Stimulated activated naive CD8-positive, alpha-beta T cell treated with anti-CD3 and anti-CD28 coated beads, Interleukin-15, Interleukin-2, amounts not matched to agents 100 ng/mL and 50 ng/mL, for 24 hours (primary cell): ENCODE results near the gene ASIC3.
"Not testable (repeated sequence)": the region's sequence is repeated elsewhere in the genome, so short reads cannot be mapped to it uniquely, and the experiment has no call there.

Source experiments
- H3K27ac Mint-ChIP-seq: one replicate; pipeline ENCODE4 v1.8.0; 2021; ENCODE audit warnings: mild to moderate bottlenecking, mixed read lengths
- H3K27me3 Mint-ChIP-seq: one replicate; pipeline ENCODE4 v1.8.0; 2021; ENCODE audit warnings: mixed read lengths
- H3K36me3 Mint-ChIP-seq: one replicate; pipeline ENCODE4 v1.8.0; 2021; ENCODE audit warnings: low read depth, mixed read lengths
- H3K4me1 Mint-ChIP-seq: one replicate; pipeline ENCODE4 v1.8.0; 2021; ENCODE audit warnings: low read depth, mixed read lengths
- H3K4me3 Mint-ChIP-seq: one replicate; pipeline ENCODE4 v1.8.0; 2021; ENCODE audit warnings: mild to moderate bottlenecking, mixed read lengths
- H3K9me3 Mint-ChIP-seq: one replicate; pipeline ENCODE4 v1.8.0; 2021; ENCODE audit warnings: mixed read lengths

The ASIC3 gene

GRCh38 chr7:151019130-151019447 lies 29.2 kb upstream of the ASIC3 start:
- H3K4me1 Mint-ChIP-seq: peaks cover 44% of the 10 kb centered on the region

DNA sequence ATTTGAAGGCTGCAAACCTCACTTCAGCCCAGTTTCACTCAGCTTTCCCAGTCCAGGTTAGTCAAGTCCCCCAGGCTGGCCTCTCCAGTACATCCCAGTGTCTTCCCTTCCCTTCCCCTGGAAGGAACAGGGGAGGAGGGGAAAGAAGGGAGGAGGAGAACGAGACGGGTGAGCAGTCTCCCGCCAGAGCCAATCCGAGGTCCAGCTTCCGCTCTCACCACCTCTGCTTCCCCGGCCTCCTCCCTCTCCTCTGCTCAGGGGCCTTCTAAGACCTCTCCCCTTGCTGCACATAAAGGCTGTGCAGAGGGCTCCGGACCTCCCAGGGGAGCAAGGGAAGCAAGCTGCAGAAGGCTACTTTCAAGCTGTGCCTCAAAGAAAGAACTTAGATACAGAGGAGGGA lies 28.1 kb upstream of the ASIC3 start:
- Mint-ChIP-seq H3K4me3 (no peak overlapping the region), H3K27me3 (peaks cover 26% of the 10 kb centered on the region), H3K4me1 (peaks cover 33% of the 10 kb centered on the region), H3K9me3 (no peaks in the 10 kb centered on the region), H3K36me3 (no peaks in the 10 kb centered on the region), H3K27ac (no peak overlapping the region)

More at GRCh38 chr7:151019130-151019447, 29.2 kb upstream of the ASIC3 start:
- Mint-ChIP-seq H3K27me3 (peaks cover 26% of the 10 kb centered on the region), H3K9me3 (no peaks in the 10 kb centered on the region), H3K27ac (peak overlapping the region; percentile 0), H3K36me3 (no peaks in the 10 kb centered on the region), H3K4me3 (peak overlapping the region; percentile 57)

GRCh38 chr7:151023232-151023631 lies 25.1 kb upstream of the ASIC3 start:
- H3K36me3 Mint-ChIP-seq: no peaks in the 10 kb centered on the region
- H3K9me3 Mint-ChIP-seq: no peaks in the 10 kb centered on the region
- peaks cover 24% of the 10 kb centered on the region for H3K27me3 Mint-ChIP-seq
- no peak overlapping the region for H3K4me3 Mint-ChIP-seq
- H3K27ac Mint-ChIP-seq: no peak overlapping the region
- peaks cover 20% of the 10 kb centered on the region for H3K4me1 Mint-ChIP-seq

DNA sequence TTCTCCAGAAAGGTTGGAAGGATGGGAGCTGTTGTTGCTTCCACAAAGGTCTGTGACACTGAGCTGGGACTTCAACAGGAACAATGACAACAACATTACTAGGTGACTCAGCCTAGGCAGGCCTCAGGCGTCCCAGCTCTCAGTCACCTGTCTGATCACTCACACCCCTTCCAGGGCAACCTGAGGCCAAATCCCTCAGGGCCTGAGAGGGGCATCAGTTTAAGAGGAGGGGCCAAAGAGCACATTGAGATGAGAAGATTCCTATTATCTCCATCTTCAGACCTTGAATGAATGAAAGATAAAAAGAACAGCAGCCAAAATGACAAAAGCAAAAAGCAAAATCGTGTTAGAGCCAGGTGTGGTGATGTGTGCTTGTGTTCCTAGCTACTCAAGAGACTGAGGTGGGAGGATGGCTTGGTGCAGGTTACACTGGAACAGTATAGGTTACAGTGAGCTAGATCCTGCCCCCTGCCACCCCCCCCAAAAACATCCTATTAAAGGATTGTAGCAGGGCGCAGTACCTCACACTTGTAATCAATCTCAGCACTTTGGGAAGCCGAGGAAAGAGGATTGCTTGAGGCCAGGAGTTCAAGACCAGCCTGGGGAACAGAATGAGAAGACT lies 23.8 kb upstream of the ASIC3 start, which contains the start of gene ATG9B:
ATG9B (minus strand) TSS at position 60 of the 622 bp plus-strand sequence. CDS start 71 bp downstream, outside the sequence.
- Mint-ChIP-seq H3K27ac (no peak within 1 kb of the TSS), H3K27me3 (peaks cover 18% of the 10 kb centered on the region), H3K9me3 (no peaks in the 10 kb centered on the region)

DNA sequence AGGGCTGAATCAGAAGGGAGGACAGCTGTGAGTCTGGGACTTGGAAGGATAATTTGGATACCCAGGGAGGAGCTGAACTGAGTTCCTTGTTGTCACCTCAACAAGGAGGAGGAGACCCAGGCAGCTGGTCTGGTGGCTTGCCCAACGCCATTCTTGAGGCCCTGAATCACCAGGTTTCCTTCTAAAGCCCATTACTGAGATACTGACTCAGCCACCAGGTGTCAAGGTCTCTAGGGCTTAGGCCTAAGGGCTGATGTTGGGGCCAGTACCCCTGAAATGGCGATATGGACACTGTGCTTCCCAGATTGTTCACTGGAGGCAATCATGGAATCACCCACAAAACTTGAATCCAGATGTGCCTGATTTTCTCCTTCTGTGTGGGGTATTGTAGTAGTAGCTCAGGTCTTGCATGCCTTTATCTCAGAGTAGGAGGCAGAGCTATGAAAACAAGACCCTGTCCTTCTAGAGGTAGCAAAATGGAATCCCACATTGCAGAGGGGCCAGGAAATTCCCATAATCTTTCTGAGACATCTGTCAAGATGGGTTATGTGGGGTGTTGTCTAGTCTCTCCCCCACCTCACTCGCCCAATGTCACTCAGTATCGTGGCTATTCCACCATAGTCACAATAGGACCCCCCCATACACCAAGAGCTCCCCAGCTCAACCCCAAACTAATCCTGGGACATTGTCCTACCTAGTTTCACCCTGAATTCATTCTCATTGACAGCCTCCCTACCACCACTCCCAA lies 22.2 kb upstream of the ASIC3 start:
- H3K36me3 Mint-ChIP-seq: peaks cover 11% of the 10 kb centered on the region
- H3K4me1 Mint-ChIP-seq: peaks cover 26% of the 10 kb centered on the region
- H3K27me3 Mint-ChIP-seq: peaks cover 5% of the 10 kb centered on the region
- H3K9me3 Mint-ChIP-seq: no peaks in the 10 kb centered on the region
- H3K27ac Mint-ChIP-seq: peak overlapping the region; percentile 8
- H3K4me3 Mint-ChIP-seq: no peak overlapping the region

More for the DNA sequence above, 23.8 kb upstream of the ASIC3 start, which contains the start of gene ATG9B:
- no peak within 1 kb of the TSS for H3K4me3 Mint-ChIP-seq
- peaks cover 7% of the 10 kb centered on the region for H3K36me3 Mint-ChIP-seq
- peaks cover 22% of the 10 kb centered on the region for H3K4me1 Mint-ChIP-seq

DNA sequence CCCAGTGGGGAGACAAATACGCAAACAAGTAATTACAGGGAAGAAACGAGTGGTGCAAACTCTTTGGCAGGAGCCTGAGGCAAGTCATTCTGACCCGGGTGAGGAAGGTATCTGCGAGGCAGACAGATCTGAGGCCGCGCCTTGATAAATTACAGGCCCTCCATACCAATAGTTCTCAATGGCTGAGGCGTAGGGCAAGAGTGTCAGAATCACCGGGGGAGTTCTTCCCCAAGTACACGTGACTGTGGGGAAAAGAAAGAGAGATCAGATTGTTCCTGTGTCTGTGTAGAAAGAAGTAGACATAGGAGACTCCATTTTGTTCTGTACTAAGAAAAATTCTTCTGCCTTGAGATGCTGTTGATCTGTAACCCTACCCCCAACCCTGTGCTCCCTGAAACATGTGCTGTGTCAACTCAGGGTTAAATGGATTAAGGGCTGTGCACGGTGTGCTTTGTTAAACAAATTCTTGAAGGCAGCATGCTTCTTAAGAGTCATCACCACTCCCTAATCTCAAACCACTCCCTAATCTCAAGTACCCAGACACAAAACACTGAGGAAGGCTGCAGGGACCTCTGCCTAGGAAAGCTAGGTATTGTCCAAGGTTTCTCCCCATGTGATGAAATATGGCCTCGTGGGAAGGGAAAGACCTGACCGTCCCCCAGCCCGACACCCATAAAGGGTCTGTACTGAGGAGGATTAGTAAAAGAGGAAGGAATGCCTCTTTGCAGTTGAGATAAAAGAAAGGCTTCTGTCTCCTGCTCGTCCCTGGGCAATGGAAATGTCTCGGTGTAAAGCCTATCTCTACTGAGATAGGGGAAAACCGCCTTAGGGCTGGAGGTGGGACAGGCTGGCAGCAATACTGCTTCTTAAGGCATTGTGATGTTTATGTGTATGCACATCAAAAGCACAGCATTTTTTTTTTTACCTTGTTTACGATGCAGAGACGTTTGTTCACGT lies 21.3 kb upstream of the ASIC3 start:
- H3K27me3 Mint-ChIP-seq, H3K9me3 Mint-ChIP-seq: not testable (repeated sequence)
- Mint-ChIP-seq H3K4me3 (peak overlapping the region; percentile 98), H3K36me3 (peaks cover 14% of the 10 kb centered on the region), H3K27ac (peak overlapping the region; percentile 94), H3K4me1 (peaks cover 26% of the 10 kb centered on the region)

GRCh38 chr7:151027728-151028130 lies 20.6 kb upstream of the ASIC3 start:
- peaks cover 16% of the 10 kb centered on the region for H3K36me3 Mint-ChIP-seq
- peaks cover 26% of the 10 kb centered on the region for H3K4me1 Mint-ChIP-seq
- peak overlapping the region; percentile 98 for H3K4me3 Mint-ChIP-seq
- not testable (repeated sequence) for H3K27me3 Mint-ChIP-seq, H3K9me3 Mint-ChIP-seq
- H3K27ac Mint-ChIP-seq: peak overlapping the region; percentile 94

GRCh38 chr7:151028131-151028947 lies 20.0 kb upstream of the ASIC3 start, which contains the start of gene ABCB8:
Gene ABCB8 (plus strand): TSS chr7:151028450. CDS start chr7:151028516, 66 bp downstream.
- peaks cover 26% of the 10 kb centered on the region for H3K4me1 Mint-ChIP-seq
- H3K9me3 Mint-ChIP-seq: no peaks in the 10 kb centered on the region
- no peaks in the 10 kb centered on the region for H3K27me3 Mint-ChIP-seq
- H3K36me3 Mint-ChIP-seq: peaks cover 16% of the 10 kb centered on the region
- peak within 1 kb of the TSS; percentile 98 for H3K4me3 Mint-ChIP-seq
- peak within 1 kb of the TSS; percentile 94 for H3K27ac Mint-ChIP-seq

- H3K27ac Mint-ChIP-seq: peak overlapping the region; percentile 94
- peaks cover 26% of the 10 kb centered on the region for H3K4me1 Mint-ChIP-seq
- H3K27me3 Mint-ChIP-seq: no peaks in the 10 kb centered on the region
- no peaks in the 10 kb centered on the region for H3K9me3 Mint-ChIP-seq
- peak overlapping the region; percentile 98 for H3K4me3 Mint-ChIP-seq
- peaks cover 16% of the 10 kb centered on the region for H3K36me3 Mint-ChIP-seq
Observed at GRCh38 chr7:151028948-151029501, 19.3 kb upstream of the ASIC3 start.

GRCh38 chr7:151031011-151031410 lies 17.3 kb upstream of the ASIC3 start:
- Mint-ChIP-seq H3K27ac (no peak overlapping the region), H3K27me3 (no peaks in the 10 kb centered on the region), H3K4me3 (no peak overlapping the region), H3K4me1 (peaks cover 26% of the 10 kb centered on the region), H3K9me3 (no peaks in the 10 kb centered on the region), H3K36me3 (peaks cover 16% of the 10 kb centered on the region)

DNA sequence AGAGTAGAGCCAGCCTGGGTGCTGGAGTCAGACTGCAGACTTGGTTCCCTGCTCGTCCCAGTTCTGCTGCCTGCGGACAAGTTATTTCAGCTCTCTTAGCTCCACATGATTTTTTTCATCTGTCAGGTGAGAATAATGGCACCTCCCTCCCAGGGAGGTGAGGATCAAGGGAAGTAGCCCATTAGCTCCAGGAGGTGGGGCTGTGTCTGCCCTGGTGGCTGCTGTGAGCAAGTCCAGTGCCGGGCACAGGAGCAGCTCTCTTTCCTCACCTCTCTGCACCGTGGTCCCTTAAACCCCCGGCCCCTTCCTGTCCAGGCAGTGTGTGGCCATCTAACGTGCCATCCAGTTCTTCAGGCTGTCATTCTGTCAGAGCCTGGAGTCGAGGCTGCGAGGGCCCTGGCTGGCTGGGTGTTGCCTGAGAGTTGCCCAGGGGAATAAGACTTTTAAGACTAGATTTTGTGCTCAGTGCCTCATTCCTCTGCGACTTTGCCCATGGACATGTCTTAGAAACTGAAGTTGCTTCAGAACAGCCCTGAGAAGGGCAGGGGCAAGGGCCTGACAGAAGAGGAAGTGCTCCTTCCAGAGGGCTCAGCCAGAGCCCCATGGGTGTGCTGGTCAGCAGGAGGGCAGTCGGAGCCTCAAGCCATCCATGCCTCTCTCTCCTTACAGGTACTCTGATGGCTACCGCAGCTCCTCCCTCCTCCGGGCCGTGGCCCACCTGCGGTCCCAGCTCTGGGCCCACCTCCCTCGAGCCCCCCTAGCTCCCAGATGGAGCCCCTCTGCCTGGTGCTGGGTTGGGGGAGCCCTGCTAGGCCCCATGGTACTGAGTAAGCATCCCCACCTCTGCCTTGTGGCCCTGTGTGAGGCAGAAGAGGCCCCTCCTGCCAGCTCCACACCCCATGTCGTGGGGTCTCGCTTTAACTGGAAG lies 15.1 kb upstream of the ASIC3 start:
- Mint-ChIP-seq H3K4me1 (peaks cover 22% of the 10 kb centered on the region), H3K4me3 (no peak overlapping the region), H3K27ac (no peak overlapping the region), H3K9me3 (no peaks in the 10 kb centered on the region), H3K36me3 (peaks cover 16% of the 10 kb centered on the region), H3K27me3 (no peaks in the 10 kb centered on the region)

- Mint-ChIP-seq H3K36me3 (peaks cover 13% of the 10 kb centered on the region), H3K27ac (no peak overlapping the region), H3K27me3 (no peaks in the 10 kb centered on the region), H3K9me3 (no peaks in the 10 kb centered on the region), H3K4me1 (peaks cover 23% of the 10 kb centered on the region), H3K4me3 (no peak overlapping the region)
Observed at GRCh38 chr7:151033864-151034249, 14.5 kb upstream of the ASIC3 start.
